Measurements from ENCODE around the gene CD44.
A peak's percentile ranks its signal among the peaks of the same experiment; 100 is the strongest.
"Not testable (repeated sequence)": the region's sequence is repeated elsewhere in the genome, so short reads cannot be mapped to it uniquely, and the experiment has no call there.

Gene CD44

GRCh38 chr11:35138943-35139721, at the start of gene CD44:
CD44 (plus strand) TSS chr11:35139171; CDS start chr11:35139304, 133 bp downstream.
- peak; percentile 62 for DNase-seq (ENCODE audit: low read depth)

- no peak for DNase-seq (ENCODE audit: low read depth)
Measured at GRCh38 chr11:35089666-35090065, 49.3 kb upstream of the CD44 start.

DNA sequence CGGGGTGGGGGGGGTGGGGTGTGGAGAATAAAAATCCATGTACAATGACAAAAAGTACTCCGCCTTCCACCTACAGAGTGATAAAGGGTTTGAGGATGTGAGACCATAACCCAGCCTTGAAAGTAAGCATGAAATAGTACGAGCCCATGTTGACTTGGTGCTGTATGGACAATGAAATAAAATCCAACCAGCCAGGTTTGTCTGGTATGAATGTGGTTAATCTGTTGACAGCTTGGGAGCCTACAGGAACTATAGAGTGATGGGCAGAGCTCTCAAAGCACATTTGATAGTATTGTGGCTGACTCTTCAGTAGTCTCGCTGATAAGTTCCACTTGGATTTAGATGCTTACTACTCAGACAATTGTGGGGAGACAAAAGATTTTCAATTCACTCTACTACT, 48.8 kb upstream of the CD44 start:
- no peak for DNase-seq (ENCODE audit: low read depth)

GRCh38 chr11:35090991-35091390, 48.0 kb upstream of the CD44 start:
- not testable (repeated sequence) for DNase-seq (ENCODE audit: low read depth)

GRCh38 chr11:35096723-35097122, 42.2 kb upstream of the CD44 start:
- no peak for DNase-seq (ENCODE audit: low read depth)

DNA sequence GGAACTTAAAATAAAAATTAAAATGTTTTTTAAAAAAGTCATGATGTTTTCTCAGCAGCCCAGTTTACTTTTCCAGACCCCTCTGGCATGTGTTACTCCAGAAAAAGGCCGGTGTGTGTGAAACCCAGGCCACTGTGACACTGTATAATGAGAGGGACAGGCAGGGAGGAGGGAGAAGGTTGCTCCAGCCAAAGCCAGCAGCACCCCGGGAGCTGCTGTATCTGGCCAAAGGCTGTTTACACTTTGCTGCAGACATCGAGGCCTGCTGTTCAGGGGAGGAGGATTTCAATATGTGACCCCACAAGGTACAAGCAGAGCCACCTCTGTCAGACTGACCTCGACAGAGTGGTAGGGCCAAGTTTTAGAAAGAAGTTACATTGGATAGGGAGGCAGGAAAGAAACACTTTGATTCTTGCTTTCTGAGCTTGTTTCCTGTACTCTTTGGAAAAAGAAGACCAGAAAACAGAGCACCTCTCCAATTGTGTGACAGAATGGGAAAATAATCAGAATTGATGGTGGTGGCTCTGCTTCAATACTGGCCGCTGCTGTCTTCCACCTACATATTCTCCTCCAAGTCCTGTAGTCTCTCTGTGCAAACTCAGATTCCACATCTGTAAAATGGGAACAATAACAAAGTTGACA, 41.0 kb upstream of the CD44 start:
- DNase-seq (ENCODE audit: low read depth) = no peak

DNA sequence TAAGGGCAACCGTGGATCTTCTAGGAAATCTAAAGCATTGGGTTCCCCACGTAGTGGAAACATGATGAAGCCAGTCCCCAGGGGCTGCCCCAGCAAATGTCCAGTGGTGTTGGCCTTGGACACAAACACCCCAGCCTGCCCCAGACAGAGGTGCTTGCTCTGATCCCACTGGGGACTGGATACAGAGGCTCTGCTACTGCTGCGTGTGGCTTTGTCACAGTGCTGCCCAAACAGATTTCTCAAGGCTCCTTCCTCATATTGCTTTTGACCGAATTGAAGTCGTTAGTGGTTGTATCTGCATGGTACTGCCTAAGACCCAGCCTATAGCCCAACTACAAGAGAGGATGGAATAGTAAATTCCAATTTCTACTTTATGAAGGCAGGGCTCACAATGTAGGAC, 40.1 kb upstream of the CD44 start:
- no peak for DNase-seq (ENCODE audit: low read depth)

- no peak for DNase-seq (ENCODE audit: low read depth)
Measured at GRCh38 chr11:35099278-35100012, 39.5 kb upstream of the CD44 start.

DNA sequence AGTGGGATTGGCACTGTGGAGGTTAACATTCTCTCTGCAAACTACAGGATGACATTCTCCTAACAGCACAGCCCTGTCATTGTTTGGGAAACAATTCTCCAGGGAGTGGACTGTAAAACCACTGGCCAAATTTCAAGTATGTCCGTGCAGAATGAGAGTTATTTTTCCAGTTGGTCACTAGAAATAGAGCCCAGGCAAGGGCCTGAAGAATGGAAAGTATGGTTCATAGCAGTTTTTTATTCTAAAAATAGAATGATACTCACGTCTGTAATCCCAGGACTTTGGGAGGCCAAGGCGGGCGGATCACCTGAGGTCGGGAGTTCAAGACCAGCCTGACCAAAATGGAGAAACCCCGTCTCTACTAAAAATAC, 39.0 kb upstream of the CD44 start:
- DNase-seq (ENCODE audit: low read depth) = peak; percentile 96

DNA sequence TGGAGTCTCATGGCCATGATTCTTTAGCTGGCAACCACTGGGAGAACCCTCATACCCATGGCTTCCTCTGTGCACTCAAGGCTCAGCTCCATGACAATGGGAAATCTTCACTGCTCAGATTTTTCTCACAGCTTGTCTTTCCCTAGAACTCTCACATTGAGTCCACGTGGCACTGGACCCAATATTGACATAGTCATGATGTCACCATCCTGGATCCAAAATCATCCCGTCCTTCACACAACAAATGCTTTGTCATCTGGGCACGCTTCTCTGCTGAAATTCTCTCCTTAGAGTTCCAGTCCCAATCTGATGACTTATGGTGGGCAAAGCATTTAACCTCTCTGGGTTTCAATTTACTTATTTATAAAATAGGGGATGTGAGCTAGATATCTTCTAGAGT, 37.7 kb upstream of the CD44 start:
- no peak for DNase-seq (ENCODE audit: low read depth)

DNA sequence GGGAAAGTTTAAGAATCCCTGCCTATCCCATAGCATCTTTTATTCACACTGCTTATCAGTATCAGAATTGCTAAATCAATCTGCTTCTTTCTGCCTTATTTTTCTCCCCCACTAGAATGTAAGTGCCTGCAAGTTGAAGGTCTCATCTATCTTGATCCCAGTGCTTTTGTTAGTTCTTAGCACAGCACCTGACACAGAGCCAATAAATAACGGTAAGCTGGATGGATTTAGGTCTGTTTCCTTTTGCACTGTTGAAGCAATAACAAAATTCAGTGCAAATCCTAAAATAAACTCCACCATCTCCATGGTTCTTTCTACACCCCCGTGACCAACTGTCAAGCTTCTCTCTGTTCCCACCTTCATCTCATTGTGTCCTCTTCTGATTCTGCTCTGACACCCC, 36.7 kb upstream of the CD44 start:
- DNase-seq (ENCODE audit: low read depth) = no peak

DNA sequence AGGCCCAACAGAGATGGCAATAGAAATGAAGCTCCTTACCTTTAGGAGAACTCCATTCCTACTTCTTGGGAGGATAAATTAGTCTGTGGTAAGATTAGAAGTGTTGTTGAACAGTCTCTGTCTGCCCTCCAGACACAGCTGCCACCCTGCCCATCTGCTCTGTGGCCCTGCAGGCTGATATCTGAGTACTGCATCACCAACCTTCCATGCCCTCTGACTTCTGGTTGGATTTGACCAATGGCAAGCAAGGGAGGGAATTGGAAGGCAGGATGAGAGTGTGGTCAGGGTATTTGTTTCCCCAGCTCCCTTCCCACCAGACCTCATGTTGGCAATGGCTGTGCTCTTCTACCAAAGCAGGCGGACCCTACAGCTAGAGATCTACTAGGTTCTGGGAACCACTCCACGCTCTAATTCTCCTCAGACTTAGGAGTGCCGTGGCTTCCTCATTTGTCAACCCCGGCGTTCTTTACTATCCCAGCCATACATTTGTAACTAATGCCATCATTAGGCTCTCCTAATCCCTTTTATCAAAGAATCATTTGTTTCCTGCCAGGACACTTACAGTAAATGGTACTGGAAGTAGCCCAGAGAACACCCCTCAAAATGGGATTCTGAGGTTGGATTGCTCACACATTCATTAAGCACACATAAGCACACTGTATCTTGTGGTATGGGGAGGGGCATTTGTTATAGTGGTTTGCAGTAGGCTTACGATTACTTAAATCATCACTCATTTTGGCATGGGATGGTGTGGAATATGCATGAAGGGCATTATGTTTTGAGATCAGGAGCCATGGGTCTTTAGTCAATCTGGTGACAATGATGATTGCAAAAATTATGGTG, 35.4 kb upstream of the CD44 start:
- DNase-seq (ENCODE audit: low read depth) = no peak

DNA sequence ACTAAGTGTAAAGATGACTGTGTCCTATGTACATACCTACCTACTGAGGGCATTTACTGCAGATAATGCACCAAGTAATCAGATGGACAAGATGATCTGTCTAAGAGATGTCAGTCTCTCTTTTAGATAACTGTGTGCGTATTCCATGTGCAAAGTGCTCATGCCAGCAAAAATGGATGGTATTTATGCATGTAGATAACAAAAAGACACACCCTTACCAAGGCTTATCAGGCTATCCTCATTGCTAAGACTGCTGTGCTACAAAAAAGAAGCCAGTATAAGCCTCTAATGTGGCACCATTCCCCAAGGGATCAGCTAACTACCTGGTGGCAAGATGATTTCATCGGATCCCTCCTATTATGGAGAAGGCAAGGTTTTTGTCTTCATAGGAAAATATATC, 34.3 kb upstream of the CD44 start:
- DNase-seq (ENCODE audit: low read depth) = no peak

DNA sequence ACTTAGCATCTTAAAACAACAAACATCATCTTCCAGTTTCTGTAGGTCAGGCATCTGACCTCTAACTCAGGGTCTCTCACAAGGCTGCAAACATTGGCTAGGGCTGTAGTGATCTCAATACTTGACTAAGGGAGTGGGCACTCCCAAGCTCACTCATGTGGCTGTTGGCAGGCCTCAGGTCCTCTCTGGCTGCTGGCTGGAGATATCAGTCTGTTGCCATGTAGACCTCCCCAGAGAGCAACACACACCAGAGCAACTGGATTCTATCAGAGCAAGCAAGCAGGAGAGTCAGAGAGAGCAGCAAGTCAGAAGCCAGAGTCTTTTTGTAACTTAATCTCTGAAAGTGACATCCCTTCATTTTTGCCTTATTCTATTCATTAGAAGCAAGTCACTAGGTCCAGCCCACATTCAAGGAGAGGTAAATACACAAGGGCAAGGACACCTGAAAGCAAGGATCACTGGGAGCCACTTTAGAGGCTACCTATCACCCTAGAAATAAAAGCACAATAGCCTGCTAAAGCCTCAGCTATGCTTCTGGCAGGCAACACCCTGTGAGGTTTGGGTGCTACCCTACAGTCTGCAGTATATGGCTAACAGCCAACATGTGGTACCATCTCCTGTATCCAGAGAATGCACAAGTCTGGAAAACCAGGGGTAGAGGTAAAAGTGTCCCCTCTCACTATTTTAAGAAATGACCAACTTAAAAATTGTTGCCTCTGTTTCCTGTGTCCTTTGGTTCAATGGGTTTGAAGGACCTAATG, 33.5 kb upstream of the CD44 start:
- DNase-seq (ENCODE audit: low read depth) = no peak

- DNase-seq (ENCODE audit: low read depth) = no peak
Measured at GRCh38 chr11:35106595-35106994, 32.4 kb upstream of the CD44 start.

GRCh38 chr11:35107861-35108260, 31.1 kb upstream of the CD44 start:
- no peak for DNase-seq (ENCODE audit: low read depth)

GRCh38 chr11:35108336-35108735, 30.6 kb upstream of the CD44 start:
- not testable (repeated sequence) for DNase-seq (ENCODE audit: low read depth)

- DNase-seq (ENCODE audit: low read depth) = no peak
Measured at GRCh38 chr11:35109041-35109440, 29.9 kb upstream of the CD44 start.

DNA sequence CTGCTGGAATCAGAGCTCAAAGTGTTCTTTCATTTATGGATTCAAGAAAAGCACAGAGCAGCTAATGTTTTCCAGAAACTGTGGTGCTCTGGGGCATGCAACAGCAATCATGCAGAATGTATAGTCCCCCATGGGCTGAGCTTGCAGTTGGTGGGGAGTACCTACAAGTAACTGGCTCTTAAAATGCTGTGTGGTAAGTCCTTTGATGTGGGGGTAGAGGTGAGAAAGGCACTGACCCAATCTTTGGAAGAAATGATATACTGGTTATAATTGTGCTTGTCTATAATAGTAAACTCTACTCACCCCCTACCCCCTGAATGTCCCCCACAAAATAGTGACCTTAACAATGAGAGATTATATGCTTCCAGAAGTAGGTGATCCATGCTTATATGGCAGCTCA, 29.1 kb upstream of the CD44 start:
- no peak for DNase-seq (ENCODE audit: low read depth)

- peak; percentile 91 for DNase-seq (ENCODE audit: low read depth)
Measured at GRCh38 chr11:35111161-35112055, 27.6 kb upstream of the CD44 start.
